Neural progenitor cell (in vitro differentiated cells): ENCODE measurements around the gene RNF169.

Experiments
- CTCF ChIP-seq: fragments of 200-600 bp; sonication (generic); IDR thresholded peaks from 2 replicates; pipeline ENCODE4 v1.5.1; 2017; ENCODE audit warnings: antibody characterized with exemption, mild to moderate bottlenecking
- EZH2 ChIP-seq: fragments of 200-600 bp; sonication (generic); IDR thresholded peaks from 2 replicates; pipeline ENCODE4 v1.6.1; 2017; ENCODE audit warnings: antibody characterized with exemption, mild to moderate bottlenecking, moderate library complexity
- EZH2phosphoT487 ChIP-seq: fragments of 200-600 bp; sonication (generic); IDR thresholded peaks from 2 replicates; pipeline ENCODE4 v1.6.1; 2017; ENCODE audit warnings: antibody characterized with exemption

DNA sequence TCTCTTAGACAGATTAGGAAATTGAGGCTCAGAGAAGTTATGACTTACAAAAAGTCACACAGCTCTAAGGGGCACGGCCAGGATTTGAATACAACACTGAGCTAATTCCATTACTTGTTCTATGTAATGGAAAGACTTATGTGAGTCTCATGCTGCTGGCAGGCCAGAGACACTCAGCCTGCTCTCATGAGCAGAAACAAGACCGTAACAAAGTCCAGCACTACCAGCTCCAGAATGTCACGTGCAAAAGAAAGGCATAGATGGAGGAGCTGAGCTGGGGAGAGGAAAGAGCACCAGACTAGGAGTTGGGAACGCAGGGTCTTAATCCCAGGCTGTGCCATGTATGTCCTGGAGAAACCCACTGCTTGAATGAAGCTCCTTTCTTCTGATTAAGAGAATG, 19.3 kb upstream of the RNF169 start:
- TF ChIP-seq CTCF, result no peak
- no peak for TF ChIP-seq EZH2phosphoT487
- TF ChIP-seq EZH2, result no peak
